Kidney capillary endothelial cell (primary cell): ENCODE results near the gene FBXW11.
"Not testable (repeated sequence)": the region's sequence is repeated elsewhere in the genome, so short reads cannot be mapped to it uniquely, and the experiment has no call there.

Source experiments
- DNase-seq: peaks from one replicate; pipeline ENCODE4 v3.0.0-alpha.2; 2018; ENCODE audit warnings: low spot score

The FBXW11 gene

DNA sequence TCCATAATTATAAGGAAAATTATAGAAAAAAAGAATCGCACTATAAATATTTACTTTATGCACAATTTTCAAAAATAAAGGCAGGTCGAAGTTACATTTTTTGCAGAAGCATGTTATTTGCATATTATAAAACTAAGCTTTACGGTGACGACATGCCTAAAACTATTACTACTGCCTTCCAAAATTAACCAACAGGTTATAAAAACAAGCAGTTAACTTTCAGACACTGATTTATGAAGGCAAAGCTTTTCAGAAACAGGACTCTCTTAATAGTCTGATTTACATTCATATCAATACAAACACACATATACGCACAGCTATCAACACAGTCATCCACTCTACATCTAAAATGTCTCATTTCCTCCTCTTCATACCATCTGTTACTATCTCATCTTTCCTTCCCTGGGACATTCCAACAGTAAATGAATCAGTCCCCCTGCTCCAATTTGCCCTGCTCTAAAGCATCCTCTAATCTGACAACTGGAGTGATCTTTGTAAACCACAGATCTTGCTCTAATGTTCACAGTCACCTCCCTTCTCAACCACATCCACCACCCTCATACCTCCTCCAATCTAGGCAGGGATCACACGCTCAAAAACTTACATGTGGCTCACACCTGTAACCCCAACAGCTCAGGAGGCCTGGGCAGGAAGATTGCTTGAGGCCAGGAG is 21.6 kb downstream of the FBXW11 start:
- DNase-seq, result peak; percentile 41

DNA sequence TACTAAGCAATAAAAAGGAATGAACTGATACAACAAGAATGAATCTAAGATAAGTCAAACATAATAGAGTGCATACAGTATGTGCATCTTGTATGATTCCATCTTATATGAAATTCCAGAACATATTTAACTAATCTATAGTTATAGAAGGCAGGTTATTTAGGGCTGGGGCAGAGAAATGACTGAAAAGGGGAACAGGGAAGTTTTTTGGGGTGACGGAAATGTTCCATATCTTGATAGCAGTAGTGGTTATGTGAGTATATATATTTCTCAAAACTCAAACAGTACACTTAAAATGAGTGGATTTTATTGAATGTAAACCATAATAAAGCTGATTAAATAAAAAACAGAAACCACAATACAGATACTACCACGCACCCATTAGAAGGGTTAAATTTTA is 24.6 kb downstream of the FBXW11 start:
- no peak for DNase-seq

DNA sequence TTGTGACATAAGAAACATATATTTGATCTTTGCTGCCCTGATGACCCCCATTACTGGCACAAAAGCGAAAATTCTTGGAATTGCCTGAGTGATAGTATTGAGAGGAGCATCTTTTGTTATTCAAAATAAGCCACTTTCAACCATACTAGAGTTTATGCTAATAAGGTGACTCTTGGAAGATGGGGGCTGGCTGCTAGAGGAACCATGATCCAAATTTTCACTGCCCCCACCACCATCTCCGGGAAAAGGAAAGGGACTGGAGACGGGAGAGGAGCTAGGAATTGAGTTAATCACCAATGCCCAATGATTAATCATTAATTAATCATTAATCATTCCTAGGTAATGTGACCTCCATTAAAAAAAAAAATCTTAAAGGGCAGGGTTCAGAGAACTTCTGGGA is 25.6 kb downstream of the FBXW11 start:
- DNase-seq, result no peak

DNA sequence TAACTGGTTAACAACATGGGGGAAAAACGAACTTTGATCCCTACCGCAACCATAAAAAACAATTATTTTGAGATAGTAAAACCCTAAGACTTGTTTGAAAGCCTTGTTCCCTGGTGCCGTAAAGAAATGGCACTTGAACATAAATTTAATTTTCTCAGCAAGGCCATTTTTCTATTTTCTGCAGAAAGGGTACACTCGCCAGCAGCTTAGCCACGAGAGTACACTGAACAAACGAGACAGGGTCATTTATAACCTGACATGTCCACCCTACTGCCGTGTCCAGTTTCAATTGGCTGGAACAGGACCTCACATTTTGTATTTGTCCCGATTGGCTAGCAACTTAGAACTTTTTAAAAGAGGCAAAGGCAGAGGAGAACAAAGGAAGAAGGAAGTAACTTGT is 26.8 kb downstream of the FBXW11 start:
- DNase-seq, result no peak

DNA sequence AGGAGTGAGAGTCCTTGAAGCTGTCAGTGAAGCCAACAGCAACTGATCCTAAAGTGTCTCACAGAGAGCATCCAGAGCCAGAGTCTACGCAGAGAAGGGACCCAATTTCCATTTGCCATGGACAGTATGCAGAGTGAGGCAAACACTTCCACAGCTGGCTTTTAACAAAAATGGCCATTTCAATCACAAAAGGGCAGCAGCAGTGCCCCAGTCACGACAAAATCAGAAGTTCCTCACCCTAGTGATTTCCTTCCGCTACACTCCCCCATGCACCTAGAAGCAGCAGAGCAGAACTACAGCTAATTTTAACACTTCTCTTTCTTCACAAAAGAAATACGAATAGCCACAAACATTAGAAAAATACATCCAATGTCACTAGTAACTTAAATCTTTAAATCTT is 27.9 kb downstream of the FBXW11 start:
- no peak for DNase-seq

DNA sequence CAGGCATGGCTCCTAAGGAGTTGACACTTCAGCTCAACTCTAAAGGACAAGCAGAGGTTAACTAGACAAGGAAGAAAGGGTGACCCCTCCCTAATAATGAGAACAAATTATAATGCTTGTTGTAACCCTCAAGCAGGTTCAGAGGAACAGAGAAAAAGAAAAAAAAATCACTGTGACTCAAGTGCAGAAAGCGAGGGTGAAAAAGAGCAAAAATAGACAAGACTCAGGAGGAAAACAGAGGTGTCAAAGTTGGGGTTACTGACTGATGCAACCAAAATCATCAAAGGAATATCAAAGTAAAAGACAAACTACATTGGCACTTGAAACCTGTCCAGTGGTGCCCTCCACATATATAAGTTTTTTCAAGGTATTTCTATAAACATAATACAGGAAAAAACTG is 28.4 kb downstream of the FBXW11 start:
- DNase-seq, result no peak

DNA sequence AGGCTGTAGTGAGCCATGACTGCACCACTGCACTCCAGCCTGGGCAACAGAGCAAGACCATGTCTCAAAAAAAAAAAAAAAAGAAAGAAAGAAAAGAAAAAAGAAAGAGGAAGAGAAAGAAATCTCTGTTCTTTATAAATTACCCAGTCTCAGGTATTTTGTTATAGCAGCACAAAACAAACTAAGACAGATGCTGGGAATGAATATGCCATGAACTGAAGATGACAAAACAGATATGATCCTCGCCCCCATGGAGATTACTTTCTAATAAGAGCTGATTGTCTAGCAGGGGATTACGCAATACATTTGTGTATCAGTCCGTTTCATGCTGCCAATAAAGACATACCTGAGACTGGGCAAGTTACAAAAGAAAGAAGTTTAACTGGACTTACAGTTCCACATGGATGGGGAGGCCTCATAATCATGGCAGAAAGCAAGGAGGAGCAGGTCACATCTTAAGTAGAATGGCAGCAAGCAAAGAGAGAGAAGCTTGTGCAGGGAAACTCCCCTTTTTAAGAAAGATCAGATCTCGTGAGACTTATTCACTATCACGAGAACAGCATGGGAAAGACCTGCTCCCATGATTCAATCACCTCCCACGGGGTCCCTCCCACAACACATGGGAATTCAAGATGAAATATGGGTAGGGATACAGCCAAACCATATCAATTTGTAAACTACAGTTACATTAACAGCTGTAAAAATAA is 29.0 kb downstream of the FBXW11 start:
- not testable (repeated sequence) for DNase-seq

DNA sequence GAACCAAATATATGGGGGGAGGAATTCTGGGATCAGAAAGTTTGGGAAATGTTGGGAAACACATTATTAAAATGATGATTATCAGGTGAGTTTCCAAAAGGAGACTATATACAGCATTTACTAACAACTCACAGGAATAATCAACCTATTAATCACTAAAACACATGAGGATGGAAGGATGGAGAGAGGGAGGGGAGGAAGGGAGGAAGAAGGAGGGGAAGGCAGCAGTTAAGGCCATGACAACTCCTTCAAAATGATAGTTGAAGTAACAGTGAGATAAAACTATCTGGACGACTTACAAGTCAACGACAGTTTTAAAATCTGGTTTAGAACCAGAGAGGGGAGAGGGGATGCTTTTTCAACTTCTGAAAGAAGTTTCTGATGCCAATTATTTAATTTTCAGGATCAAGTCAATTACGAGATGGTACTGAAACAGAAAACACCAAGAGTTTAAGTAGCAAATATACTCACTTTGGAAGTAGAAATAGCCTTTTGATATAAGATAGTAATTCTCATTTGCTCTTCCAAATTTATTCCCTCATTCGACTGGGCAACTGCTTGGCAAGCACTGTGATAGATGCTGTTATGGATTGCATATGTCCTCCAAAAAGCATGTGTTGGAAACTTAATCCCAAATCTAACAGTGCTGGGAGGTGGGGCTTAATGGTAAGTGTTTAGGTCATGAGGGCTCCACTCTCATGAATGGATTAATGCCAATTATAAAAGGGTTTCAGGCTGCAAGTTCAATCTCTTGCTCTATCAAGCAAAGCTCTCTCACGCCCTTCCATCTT is 30.4 kb downstream of the FBXW11 start:
- DNase-seq, result no peak

DNA sequence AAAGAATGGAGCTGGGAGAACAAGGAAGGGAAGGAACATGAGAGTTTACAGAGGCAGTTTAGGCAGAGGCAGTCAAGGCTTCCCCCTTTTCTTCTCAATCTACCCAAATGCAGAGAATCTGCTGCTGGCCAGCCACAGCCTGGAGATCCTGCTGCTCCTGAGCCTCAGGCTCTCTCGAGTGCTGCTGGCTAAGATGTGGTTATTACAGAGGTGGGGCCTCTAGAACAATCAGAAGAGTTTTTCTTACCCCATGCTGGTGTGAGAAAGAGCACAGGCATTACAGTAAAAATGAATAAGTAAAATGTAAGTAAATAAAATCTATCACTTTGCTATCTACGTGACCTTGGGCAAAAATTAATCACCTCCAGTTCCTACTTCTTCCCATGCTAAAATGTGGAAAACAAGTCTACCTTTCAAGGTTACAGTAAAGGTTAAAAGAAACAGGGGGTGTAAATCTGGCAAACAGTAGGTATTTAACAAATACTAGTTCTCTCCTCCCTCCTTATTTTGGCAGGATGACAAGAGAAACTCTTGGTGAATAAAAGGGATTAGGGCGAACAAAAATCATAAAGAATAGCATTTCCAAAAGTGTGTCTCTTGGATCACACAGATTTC is 31.1 kb downstream of the FBXW11 start:
- no peak for DNase-seq

DNA sequence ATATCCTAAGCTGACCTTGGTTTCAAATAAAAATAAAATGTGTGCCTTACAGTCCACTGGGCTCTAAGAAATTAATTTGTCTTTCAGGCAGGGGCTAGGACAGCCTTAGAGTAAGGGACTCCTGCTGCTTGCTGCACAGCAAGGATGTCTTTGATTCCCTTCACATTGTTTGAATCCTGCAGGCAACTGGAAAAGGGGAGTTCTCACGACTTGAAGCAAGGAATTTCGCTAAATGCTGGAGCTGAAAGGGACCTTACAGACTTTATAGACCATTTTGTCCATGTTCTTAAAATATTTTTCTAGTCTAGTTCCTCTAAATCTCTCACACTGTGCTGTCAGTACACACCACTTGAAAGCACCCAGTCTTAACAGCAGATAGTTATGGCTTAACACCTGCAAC is 35.6 kb downstream of the FBXW11 start:
- no peak for DNase-seq

DNA sequence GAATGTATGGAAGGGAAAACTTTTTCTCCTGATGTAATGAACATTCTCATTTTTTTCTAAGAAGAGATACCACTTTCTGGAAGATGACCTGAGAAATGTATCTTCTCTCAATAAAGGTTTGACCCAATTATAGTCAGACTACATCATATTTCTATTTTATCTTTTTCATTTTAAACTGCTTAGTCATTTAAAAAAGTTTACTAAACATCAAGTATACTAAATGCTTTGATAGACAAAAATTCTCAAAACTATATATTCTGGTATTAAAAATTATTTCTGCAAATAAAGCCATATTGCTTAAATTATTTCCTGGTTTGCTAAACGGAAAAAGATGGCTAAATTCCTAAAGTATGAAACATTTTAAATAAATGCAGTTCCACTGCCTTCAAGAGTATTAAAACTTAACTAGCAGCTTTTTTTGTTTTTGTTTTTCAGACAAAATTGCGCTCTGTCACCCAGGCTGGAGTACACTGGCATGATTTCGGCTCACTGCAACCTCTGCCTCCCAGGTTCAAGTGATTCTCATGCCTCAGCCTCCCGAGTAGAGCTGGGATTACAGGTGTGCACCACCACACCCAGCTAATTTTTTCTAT is 37.1 kb downstream of the FBXW11 start:
- no peak for DNase-seq

DNA sequence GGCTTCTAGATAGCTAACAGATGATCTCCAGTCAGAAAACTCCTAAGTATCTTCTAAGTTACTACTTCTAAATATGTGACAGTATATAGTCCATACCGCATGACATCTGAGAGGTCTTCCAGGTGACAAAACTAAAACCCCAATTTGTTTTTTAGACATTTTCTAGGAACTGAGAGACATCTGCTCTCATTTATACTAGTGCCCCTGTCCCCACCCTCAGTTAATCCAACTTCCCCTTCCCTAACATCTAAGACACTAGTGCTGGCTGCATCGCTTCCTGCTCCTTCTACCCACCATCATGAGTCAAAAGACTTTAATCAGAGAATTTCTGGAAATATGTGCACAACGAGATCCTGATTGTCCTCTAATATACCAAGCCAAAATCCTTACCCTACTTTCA is 37.9 kb downstream of the FBXW11 start:
- no peak for DNase-seq

DNA sequence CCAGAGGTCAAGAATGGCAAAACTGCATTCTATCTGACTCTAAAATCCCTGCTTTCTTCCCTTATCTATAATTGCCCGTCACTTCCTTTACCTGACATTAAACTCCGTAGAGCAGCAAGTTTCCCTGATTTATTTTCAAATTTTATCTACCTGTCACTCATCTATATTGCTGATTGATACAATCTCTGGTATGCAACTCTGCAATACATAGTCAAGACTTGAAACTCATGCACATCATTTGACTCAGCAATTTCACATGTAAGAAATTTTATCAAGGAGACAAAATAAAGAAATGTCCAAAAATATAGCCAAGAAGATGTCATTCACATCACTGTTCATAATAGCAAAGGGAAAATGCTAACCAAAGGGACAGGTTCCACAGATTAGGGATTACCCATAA is 39.5 kb downstream of the FBXW11 start:
- no peak for DNase-seq

DNA sequence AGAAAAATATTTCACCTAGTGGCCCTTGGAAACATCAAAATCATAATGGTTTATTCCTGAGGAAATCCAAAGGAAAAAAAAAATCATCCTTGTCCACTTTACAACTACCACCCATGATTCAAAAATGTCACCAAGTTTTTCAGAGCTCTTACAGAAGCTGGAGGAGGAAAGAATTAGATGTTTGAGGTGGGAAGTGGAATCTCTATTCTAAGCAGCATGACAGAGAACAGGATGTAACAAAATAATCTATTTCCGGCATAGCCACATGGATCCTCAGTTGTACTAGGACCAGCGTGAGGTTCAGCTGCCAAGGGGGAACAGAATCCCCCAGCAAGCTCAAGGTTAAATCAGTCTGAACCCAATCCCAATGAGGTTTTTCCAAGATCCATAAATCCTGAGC is 40.2 kb downstream of the FBXW11 start:
- peak; percentile 20 for DNase-seq

DNA sequence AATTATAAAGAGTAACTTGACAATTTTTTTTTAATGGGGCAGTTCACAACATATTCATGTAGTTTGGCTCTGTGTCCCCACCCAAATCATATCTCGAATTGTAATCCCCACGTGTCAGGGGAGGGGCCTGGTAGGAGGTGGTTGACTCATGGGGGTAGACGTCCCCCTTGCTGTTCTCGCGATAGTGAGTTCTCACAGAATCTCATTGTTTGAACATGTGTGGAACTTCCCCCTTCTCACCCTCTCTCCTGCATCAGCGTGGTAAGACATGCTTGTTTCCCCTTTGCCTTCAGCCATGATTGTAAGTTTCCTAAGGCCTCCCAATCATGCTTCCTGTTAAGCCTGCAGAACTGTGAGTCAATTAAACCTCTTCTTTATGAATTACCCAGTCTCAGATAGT is 40.7 kb downstream of the FBXW11 start:
- peak; percentile 25 for DNase-seq

DNA sequence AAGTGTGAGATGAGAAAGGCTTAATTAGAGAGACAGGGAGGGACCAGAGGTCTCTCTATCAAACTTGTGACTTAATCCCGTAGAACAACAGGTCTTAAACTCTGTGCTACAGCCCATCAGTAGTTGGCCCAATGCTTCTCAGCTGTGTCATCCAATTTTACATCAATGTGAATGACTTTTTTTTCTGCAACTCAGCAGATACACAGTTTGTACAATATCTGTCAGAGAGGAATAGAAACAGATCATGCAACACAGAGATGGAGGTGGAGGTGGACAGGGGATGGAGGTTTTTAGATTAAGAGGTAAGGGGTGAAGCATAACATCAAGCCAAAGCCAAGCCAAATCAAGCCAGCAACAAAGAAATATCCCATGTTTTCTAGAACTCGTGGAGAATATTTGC is 43.0 kb downstream of the FBXW11 start:
- DNase-seq, result no peak

DNA sequence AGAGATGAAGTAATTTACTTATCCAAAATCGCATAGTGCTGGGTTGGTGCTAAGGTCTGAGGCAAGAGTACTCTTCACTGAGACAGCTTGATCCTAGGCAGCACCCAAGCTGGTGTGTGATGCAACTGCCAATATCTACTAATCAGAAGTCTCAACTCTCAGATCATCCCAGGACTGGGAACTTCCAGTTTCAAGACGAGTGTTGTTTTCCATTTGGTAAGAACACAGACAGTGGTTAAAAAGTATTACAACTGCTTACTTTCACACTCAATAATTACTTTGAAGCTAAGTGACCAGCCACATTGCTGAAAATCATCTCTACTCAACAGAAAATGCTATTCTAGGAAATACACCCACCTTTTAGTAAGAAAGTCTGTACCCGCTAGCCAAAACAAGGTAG is 45.3 kb downstream of the FBXW11 start:
- DNase-seq, result no peak

DNA sequence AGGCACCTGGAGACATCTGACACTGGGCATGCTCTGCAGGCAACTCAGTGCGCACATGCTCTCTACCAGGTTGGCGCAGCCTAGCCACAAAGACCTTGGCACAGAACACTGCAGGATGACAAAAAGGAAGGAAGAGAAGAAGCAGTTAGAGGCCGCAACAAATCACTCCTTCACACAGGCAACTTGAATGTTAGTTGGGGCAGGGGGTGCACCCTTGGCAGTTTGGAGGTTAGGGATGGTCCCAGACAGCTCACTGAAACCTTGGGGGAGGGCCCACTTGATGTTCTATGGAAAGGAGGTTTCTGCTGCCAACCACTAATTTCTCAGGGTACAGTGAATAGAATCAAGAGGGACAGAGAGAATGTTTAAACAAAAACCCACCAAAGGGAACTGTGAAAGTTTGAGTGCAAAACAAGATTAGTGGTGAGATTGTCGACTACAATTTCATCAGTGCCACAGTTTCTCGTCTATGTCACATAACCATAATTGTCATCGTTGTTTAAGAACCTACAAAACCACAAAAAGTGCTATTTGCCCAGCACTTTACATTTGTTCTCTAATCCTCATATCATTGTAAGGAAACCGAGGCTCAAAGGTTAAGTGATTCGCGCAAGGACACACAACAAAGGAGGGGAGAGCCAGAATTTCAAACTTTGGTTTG is 48.7 kb downstream of the FBXW11 start:
- DNase-seq, result no peak

DNA sequence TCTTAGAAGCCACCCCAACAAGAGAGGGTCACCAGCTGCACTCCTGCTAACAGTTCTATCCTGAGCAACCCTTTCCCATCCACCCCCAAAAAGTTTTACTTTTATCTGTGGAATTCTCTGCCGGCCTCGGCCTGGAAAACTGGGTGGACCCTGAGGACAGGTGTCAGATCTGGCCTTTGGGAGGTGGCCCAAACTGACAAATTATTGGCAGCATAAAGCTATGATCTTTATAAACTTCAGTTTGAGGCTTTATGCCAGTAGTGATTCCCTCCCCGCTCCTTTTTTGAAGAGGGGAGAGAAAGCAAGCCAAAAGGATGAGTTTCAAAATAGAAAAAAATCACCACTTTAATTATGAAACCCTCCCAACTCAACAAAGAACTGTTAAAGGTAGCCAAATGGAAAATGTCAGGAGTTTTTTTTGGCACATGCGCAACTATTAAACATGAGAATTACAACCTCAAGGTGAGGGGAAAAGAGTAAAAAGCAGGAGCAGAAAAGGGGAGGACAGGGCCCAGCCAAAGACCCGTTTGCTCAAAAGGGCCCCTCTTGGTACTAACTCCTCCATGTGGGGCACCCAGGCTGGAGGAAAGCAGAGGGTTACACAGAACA is 49.4 kb downstream of the FBXW11 start:
- DNase-seq, result no peak

DNA sequence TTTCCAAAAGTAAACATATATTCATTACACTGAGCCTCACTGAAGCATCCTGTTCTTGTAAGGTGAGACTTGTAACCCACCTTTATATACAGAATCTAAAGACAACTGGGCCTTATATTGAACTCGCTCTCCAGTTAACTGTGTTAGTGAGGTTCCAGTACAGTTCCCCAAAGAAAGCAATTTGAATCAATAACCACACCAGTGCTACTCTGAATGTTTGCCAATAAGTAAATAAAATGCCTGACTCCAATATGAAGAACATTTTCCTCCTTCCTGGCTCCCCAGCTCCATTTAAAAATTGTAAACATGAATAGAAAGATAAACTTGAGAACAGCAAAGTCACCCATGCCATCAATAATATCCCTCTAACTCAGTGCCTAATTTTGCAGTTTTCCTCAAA is 50.1 kb downstream of the FBXW11 start:
- no peak for DNase-seq

DNA sequence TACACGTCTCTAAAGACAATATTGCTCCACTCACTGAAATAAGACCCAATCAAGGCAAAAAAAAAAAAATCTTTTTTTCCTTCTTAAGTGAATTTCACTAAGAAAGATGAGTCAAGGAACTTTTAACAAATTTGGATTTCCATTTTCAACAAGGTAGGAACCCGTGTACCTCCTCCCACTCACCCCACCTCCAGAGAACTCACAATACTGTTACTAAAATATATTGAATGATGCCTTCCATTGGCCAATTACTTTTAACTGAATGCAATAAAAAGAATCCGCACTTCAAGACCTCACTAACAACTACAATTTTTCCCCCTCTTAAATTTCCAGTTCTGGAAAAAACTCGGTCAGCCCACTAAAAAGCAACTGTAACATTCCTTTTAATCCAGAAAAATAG is 50.7 kb downstream of the FBXW11 start:
- DNase-seq, result no peak
